DLD1 (cell line): ENCODE measurements around the gene HDAC8.

Source experiments
- in situ Hi-C: cut with HindIII; loops from 2 replicates; pipeline ENCODE4 v1.10.0; 2017; ENCODE audit warnings: low sequenced_read_pairs

The HDAC8 gene

GRCh38 chrX:72381439-72382201 lies 191.0 kb downstream of the HDAC8 start:
- in situ Hi-C loops = no loop called here

- in situ Hi-C loops = no loop called here
Measured at GRCh38 chrX:72376124-72376523, 196.5 kb downstream of the HDAC8 start.

GRCh38 chrX:72373136-72373535 lies 199.5 kb downstream of the HDAC8 start:
- in situ Hi-C loops = no loop called here

- in situ Hi-C loops = no loop called here
Measured at GRCh38 chrX:72372735-72373134, 199.9 kb downstream of the HDAC8 start.

- in situ Hi-C loops = no loop called here
Measured at GRCh38 chrX:72371405-72371804, 201.2 kb downstream of the HDAC8 start.

GRCh38 chrX:72368796-72369195 lies 203.8 kb downstream of the HDAC8 start:
- in situ Hi-C loops = no loop called here

- in situ Hi-C loops = no loop called here
Measured at GRCh38 chrX:72367516-72367915, 205.1 kb downstream of the HDAC8 start.

GRCh38 chrX:72366701-72367454 lies 205.8 kb downstream of the HDAC8 start:
- in situ Hi-C loops = no loop called here

- in situ Hi-C loops = no loop called here
Measured at GRCh38 chrX:72366178-72366577, 206.5 kb downstream of the HDAC8 start.

GRCh38 chrX:72365126-72365525 lies 207.5 kb downstream of the HDAC8 start:
- in situ Hi-C loops = no loop called here

- in situ Hi-C loops = no loop called here
Measured at GRCh38 chrX:72360326-72360725, 212.3 kb downstream of the HDAC8 start.

GRCh38 chrX:72358313-72358712 lies 214.3 kb downstream of the HDAC8 start:
- in situ Hi-C loops = no loop called here

- in situ Hi-C loops = no loop called here
Measured at GRCh38 chrX:72352786-72353185, 219.9 kb downstream of the HDAC8 start.

- in situ Hi-C loops = no loop called here
Measured at GRCh38 chrX:72351606-72352334, 220.9 kb downstream of the HDAC8 start.

- in situ Hi-C loops = no loop called here
Measured at GRCh38 chrX:72349190-72349589, 223.5 kb downstream of the HDAC8 start.

GRCh38 chrX:72348247-72348979 lies 224.2 kb downstream of the HDAC8 start:
- in situ Hi-C loops = no loop called here

- in situ Hi-C loops = no loop called here
Measured at GRCh38 chrX:72347366-72347765, 225.3 kb downstream of the HDAC8 start.

GRCh38 chrX:72346302-72346949 lies 226.2 kb downstream of the HDAC8 start:
- in situ Hi-C loops = no loop called here

- in situ Hi-C loops = no loop called here
Measured at GRCh38 chrX:72340626-72341025, 232.0 kb downstream of the HDAC8 start.

GRCh38 chrX:72340041-72340440 lies 232.6 kb downstream of the HDAC8 start:
- in situ Hi-C loops = no loop called here
